Measurements from ENCODE around the gene CCN5. TPM values are rescaled to one million over a fixed set of nuclear protein-coding genes. Genes with fewer than 3 reads are reported as not detected.
A peak's percentile ranks its signal among the peaks of the same experiment; 100 is the strongest.

Gene CCN5
- total RNA-seq, 2 experiments from 2014 or later = not detected

DNA sequence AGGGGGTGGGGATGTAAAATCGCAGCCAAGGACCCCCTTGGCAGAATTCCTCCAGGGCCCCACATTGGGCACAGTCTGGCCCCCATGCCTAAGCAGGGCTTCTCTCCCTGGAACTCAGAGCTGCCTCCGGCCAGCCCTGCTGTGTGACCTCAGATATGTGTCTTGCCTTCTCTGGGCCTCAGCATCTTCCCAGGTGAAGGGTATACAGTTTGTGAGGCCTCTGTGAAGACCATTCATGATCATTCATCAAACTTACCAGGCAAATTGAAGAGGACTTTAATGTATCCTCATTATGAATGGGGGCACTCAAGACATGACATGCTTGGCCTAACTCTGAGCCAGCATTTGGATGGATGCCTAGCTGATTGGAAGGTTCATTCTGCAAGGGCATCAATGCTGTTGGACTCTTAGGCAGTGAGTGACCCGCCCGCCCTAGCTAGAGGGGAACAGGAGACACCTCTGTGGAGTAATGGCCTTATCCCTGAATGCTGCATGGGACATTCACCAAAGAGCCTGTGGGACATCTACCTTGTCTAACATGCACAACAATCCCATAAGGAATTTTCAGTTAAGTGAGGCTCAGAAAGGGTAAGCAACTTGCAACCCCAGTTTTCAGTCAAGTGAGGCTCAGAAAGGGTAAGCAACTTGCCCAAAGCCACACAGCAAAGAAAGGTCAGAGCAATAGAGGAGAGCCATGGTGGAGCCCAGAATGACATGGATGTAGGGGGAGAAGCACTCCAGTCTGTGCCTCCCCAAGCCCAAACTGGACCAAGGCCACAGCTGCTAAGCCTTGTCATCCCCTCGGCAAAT lies 535 bp downstream of the CCN5 start:
- POLR2A ChIA-PET = no interaction called here
- Histone ChIP-seq H2AFZ (ENCODE audit: low read length) (no peak overlapping the region), H3K27ac (ENCODE audit: low read depth, low read length, poor library complexity, severe bottlenecking) (no peak overlapping the region), H3K79me2 (ENCODE audit: insufficient read depth, low read depth, low read length) (no peaks in the 10 kb centered on the region), H3K9me3 (ENCODE audit: low read length) (no peaks in the 10 kb centered on the region), H4K20me1 (ENCODE audit: insufficient read depth, low read length) (no peaks in the 10 kb centered on the region), H3K9me2 (ENCODE audit: insufficient read depth, low read length) (no peaks in the 10 kb centered on the region), H3K4me2 (ENCODE audit: low read length) (no peak overlapping the region), H3K4me1 (ENCODE audit: insufficient read depth, low read length, poor library complexity, severe bottlenecking) (no peaks in the 10 kb centered on the region), H3K4me3 (ENCODE audit: low read depth, low read length, poor library complexity, severe bottlenecking) (no peak overlapping the region), H3K36me3 (ENCODE audit: insufficient read depth, low read length) (no peaks in the 10 kb centered on the region)
- no TSS peak for BruUV-seq (replicated peaks)
- intact Hi-C loops (cut with micrococcal nuclease; ENCODE audit: unreplicated experiment) = no loop called here
- DNase-seq (ENCODE audit: low spot score) = no peak
- CTCF ChIA-PET (ENCODE audit: unreplicated experiment) = no interaction called here
- TF ChIP-seq, protein P1, sequence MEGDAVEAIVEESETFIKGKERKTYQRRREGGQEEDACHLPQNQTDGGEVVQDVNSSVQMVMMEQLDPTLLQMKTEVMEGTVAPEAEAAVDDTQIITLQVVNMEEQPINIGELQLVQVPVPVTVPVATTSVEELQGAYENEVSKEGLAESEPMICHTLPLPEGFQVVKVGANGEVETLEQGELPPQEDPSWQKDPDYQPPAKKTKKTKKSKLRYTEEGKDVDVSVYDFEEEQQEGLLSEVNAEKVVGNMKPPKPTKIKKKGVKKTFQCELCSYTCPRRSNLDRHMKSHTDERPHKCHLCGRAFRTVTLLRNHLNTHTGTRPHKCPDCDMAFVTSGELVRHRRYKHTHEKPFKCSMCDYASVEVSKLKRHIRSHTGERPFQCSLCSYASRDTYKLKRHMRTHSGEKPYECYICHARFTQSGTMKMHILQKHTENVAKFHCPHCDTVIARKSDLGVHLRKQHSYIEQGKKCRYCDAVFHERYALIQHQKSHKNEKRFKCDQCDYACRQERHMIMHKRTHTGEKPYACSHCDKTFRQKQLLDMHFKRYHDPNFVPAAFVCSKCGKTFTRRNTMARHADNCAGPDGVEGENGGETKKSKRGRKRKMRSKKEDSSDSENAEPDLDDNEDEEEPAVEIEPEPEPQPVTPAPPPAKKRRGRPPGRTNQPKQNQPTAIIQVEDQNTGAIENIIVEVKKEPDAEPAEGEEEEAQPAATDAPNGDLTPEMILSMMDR (conservative IDR thresholded peaks at IDR 0.05; ENCODE audit: low read length) = no peak
- TF ChIP-seq EZH2phosphoT487 (IDR thresholded peaks at IDR 0.05; ENCODE audit: borderline replicate concordance, low read depth, low read length) = no peak

DNA sequence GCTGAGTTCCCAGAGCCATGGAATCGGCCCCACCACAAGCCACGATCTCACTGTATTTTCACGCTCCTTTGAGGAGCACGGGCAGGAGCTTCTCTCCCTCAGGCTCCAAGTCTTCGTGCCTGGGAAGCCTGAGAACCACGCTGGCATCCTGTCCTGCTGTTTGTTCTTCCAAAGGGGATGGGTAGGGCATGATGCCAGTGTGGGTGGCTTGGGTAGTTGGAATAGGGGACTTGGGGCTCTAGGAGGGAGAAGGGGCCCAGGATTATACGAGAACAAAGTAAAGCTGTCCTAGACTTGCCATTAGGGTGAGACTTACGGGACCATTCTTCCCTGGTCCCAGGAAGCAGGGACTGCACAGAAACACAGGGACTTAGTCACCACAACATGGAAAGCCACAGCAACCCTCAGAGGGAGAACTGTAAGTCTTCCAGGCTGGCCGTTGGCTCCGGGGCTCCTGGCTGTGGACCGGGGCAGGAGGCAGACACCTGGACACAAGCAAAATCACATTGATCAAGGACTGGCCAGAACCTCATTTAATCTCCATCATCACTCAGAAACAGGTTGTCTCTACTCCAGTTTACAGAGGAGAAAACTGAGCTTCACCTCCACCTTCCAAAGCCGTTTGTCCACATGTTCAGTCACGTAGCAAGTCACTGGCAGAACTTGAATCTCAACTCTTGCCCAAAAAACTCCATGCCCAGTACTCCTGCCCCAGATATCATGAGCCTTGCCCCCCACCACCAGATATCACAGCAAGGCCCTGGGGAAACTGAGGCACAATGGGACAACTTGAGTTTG lies 1.3 kb downstream of the CCN5 start:
- H4K20me1 ChIP-seq (ENCODE audit: insufficient read depth, low read length) = no peaks in the 10 kb centered on the region
- TF ChIP-seq EZH2phosphoT487 (IDR thresholded peaks at IDR 0.05; ENCODE audit: borderline replicate concordance, low read depth, low read length) = no peak
- TF ChIP-seq, protein P1 (conservative IDR thresholded peaks at IDR 0.05; ENCODE audit: low read length) = no peak
- no peak overlapping the region for H3K27ac ChIP-seq (ENCODE audit: low read depth, low read length, poor library complexity, severe bottlenecking)
- H3K79me2 ChIP-seq (ENCODE audit: insufficient read depth, low read depth, low read length) = no peaks in the 10 kb centered on the region
- no TSS peak for BruUV-seq (replicated peaks)
- no peaks in the 10 kb centered on the region for H3K4me1 ChIP-seq (ENCODE audit: insufficient read depth, low read length, poor library complexity, severe bottlenecking)
- no peaks in the 10 kb centered on the region for H3K9me3 ChIP-seq (ENCODE audit: low read length)
- no peak overlapping the region for H3K4me3 ChIP-seq (ENCODE audit: low read depth, low read length, poor library complexity, severe bottlenecking)
- ChIA-PET POLR2A (no interaction called here), CTCF (ENCODE audit: unreplicated experiment) (no interaction called here)
- no peaks in the 10 kb centered on the region for H3K36me3 ChIP-seq (ENCODE audit: insufficient read depth, low read length)
- H3K4me2 ChIP-seq (ENCODE audit: low read length) = no peak overlapping the region
- H3K9me2 ChIP-seq (ENCODE audit: insufficient read depth, low read length) = no peaks in the 10 kb centered on the region
- intact Hi-C loops (cut with micrococcal nuclease; ENCODE audit: unreplicated experiment) = no loop called here
- DNase-seq (ENCODE audit: low spot score) = no peak
- no peak overlapping the region for H2AFZ ChIP-seq (ENCODE audit: low read length)

DNA sequence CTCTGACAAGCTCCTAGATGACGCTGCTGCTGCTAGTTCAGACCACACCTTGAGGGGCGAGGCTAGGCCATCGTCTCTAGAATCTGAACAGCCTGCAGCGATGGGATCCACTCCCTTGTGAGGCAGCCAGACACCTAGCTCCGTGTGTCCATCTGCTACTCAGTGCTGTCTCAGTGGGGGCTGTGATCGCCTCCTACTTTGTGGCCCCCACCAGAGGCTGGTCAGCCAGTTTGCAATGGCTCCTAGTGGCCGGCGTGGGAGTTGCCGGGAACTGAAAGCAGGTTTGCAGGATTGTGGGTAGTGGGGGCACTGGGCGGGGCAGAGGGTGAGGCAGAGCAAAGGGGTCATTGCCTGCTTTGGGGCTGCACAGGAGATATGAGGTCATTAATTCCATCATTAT lies 2.8 kb downstream of the CCN5 start:
- intact Hi-C loops (cut with micrococcal nuclease; ENCODE audit: unreplicated experiment) = no loop called here
- Histone ChIP-seq H3K9me2 (ENCODE audit: insufficient read depth, low read length) (no peaks in the 10 kb centered on the region), H3K79me2 (ENCODE audit: insufficient read depth, low read depth, low read length) (no peaks in the 10 kb centered on the region), H3K4me3 (ENCODE audit: low read depth, low read length, poor library complexity, severe bottlenecking) (no peak overlapping the region), H2AFZ (ENCODE audit: low read length) (no peak overlapping the region), H3K36me3 (ENCODE audit: insufficient read depth, low read length) (no peaks in the 10 kb centered on the region), H4K20me1 (ENCODE audit: insufficient read depth, low read length) (no peaks in the 10 kb centered on the region), H3K27ac (ENCODE audit: low read depth, low read length, poor library complexity, severe bottlenecking) (no peak overlapping the region), H3K4me1 (ENCODE audit: insufficient read depth, low read length, poor library complexity, severe bottlenecking) (no peaks in the 10 kb centered on the region), H3K9me3 (ENCODE audit: low read length) (no peaks in the 10 kb centered on the region), H3K4me2 (ENCODE audit: low read length) (no peak overlapping the region)
- TF ChIP-seq, protein P1 (conservative IDR thresholded peaks at IDR 0.05; ENCODE audit: low read length) = peak; percentile 45; the same call in 1 of the 2 replicates
- TF ChIP-seq EZH2phosphoT487 (IDR thresholded peaks at IDR 0.05; ENCODE audit: borderline replicate concordance, low read depth, low read length) = no peak
- POLR2A ChIA-PET = no interaction called here
- no TSS peak for BruUV-seq (replicated peaks)
- no peak for DNase-seq (ENCODE audit: low spot score)
- CTCF ChIA-PET (ENCODE audit: unreplicated experiment) = no interaction called here
